Upper lobe of right lung (tissue), 1 donor: ENCODE data around the gene MAP3K21. TPM values are rescaled to one million over a fixed set of nuclear protein-coding genes. Genes with fewer than 3 reads are reported as not detected.
A peak's percentile ranks its signal among the peaks of the same experiment; 100 is the strongest.

ENCODE experiments used
- ATAC-seq: fragments of 200-7000 bp; cut with Tn5 transposase; one replicate; pipeline ENCODE4 v1.9.1; 2020; ENCODE audit warnings: mild to moderate bottlenecking, moderate library complexity
- DNase-seq: peaks from one replicate; pipeline ENCODE4 v3.0.0-alpha.2; 2020
- H3K27ac ChIP-seq: fragments of 200-600 bp; one replicate; pipeline ENCODE4 v1.8.0; 2022
- H3K27me3 ChIP-seq: fragments of 200-600 bp; one replicate; pipeline ENCODE4 v1.8.0; 2022; ENCODE audit warnings: mild to moderate bottlenecking
- H3K36me3 ChIP-seq: fragments of 200-600 bp; one replicate; pipeline ENCODE4 v1.8.0; 2022
- H3K4me1 ChIP-seq: fragments of 200-600 bp; one replicate; pipeline ENCODE4 v1.8.0; 2022
- H3K4me3 ChIP-seq: fragments of 200-600 bp; one replicate; pipeline ENCODE4 v1.8.0; 2022; ENCODE audit warnings: mild to moderate bottlenecking
- H3K9me3 ChIP-seq: fragments of 200-600 bp; one replicate; pipeline ENCODE4 v1.8.0; 2022
- CTCF ChIP-seq: fragments of 200-600 bp; IDR thresholded peaks from one replicate; pipeline ENCODE4 v1.8.0; 2022; ENCODE audit warnings: antibody characterized with exemption
- intact Hi-C: fragments of 100-400 bp; cut with DNase I; formaldehyde crosslinking; loops from one replicate; pipeline ENCODE4 v1.11.0; 2022
- total RNA-seq: library from RNA; stranded (reverse); fragmentation: NEBNext Ultra II Directional; extraction: Animal tissue kit (Norgen Biotek cat#: 25700); gene quantifications from one replicate; pipeline ENCODE4 v1.2.1, GENCODE V29; 2021
- donor health status: DM: no; HTN: yes; CAD: no; lungs with severe emphysema.

MAP3K21 gene
- total RNA-seq, 1 donor from 2014 or later = 9.1 TPM

DNA sequence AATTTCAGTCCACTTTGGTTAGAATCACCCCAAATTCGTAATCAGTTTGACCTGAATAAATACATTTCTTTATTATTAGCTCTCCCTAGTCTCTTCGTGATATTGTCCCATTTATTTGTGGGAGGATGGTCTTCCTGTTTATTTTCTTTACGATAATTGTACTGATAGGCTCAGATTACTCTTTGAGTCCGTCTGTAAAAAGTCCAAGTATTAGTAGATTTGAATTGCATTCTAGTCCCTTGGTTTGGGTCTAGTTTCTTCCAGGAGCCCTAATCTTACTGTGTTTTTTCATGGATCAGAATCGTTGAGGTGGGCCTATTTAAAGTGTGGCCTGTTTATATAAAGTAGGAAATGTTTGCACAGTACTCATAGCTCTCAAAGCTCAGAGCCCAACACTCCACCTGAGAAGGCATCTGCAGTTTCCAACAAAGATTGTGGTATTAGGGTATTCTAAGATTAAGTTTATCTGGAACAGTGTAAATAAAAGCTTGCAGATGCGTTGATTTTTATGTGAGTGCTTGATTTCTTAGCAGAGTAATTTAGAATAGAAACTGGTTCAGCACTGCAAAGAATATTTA, 33.1 kb downstream of the MAP3K21 start:
- H3K4me3 ChIP-seq = no peak overlapping the region
- H3K4me1 ChIP-seq = no peaks in the 10 kb centered on the region
- TF ChIP-seq CTCF = no peak
- no peaks in the 10 kb centered on the region for H3K27me3 ChIP-seq
- ATAC-seq (peak; percentile 44), DNase-seq (no peak)
- H3K36me3 ChIP-seq = no peaks in the 10 kb centered on the region
- intact Hi-C loops = no loop called here
- no peak overlapping the region for H3K27ac ChIP-seq
- no peaks in the 10 kb centered on the region for H3K9me3 ChIP-seq

GRCh38 chr1:233361876-233362275, 34.4 kb downstream of the MAP3K21 start:
- no peak overlapping the region for H3K27ac ChIP-seq
- H3K4me1 ChIP-seq = no peaks in the 10 kb centered on the region
- H3K36me3 ChIP-seq = no peaks in the 10 kb centered on the region
- DNase-seq (no peak), ATAC-seq (no peak)
- H3K27me3 ChIP-seq = no peaks in the 10 kb centered on the region
- intact Hi-C loops = no loop called here
- no peaks in the 10 kb centered on the region for H3K9me3 ChIP-seq
- no peak for TF ChIP-seq CTCF
- H3K4me3 ChIP-seq = no peak overlapping the region

DNA sequence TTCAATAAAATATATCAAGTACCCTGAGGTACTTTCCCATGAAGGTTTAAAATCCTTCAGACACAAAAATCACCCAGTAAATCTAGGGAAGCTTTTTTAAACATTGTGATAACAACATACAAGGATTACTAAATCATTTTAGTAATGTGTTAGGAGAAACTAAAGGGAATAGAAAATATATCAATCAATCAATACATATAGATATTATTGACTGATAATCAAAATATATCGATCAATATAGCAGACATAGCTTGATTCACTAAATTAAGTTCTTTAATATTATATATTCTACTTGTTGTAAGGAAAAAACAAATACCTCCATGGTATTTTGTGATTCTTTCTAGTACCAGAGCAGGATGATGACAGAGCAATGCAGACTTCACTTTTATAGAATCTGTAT, 35.2 kb downstream of the MAP3K21 start:
- no peaks in the 10 kb centered on the region for H3K36me3 ChIP-seq
- H3K27ac ChIP-seq = no peak overlapping the region
- no peaks in the 10 kb centered on the region for H3K9me3 ChIP-seq
- intact Hi-C loops = no loop called here
- ATAC-seq = no peak
- no peak for TF ChIP-seq CTCF
- no peaks in the 10 kb centered on the region for H3K27me3 ChIP-seq
- no peak overlapping the region for H3K4me3 ChIP-seq
- no peak for DNase-seq
- no peaks in the 10 kb centered on the region for H3K4me1 ChIP-seq

DNA sequence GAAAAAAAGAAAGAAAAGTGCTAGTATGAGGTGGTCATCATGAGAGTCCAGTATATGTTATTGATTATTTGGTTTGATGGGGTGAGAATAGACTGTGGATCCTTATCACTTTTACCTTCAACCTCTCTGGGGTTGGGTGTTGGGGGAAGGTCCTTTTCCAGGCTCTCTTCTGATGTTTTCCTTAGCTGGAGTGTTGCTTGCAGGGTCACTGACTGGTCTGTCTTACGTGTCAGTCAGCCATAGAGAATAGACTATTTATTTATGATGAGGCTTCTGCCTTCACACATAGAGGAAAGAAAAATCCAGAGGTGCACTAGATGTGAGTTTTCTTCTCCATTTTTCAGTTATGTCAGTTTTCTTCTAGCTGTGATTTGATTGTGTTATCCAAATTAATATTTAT, 36.5 kb downstream of the MAP3K21 start:
- no peak for ATAC-seq

GRCh38 chr1:233364695-233365539, 37.4 kb downstream of the MAP3K21 start:
- H3K27me3 ChIP-seq = no peaks in the 10 kb centered on the region
- H3K27ac ChIP-seq = no peak overlapping the region
- H3K4me3 ChIP-seq = no peak overlapping the region
- DNase-seq (no peak), ATAC-seq (peak; percentile 54)
- no peaks in the 10 kb centered on the region for H3K36me3 ChIP-seq
- intact Hi-C loops = no loop called here
- no peaks in the 10 kb centered on the region for H3K4me1 ChIP-seq
- peak; percentile 76 for TF ChIP-seq CTCF
- H3K9me3 ChIP-seq = no peaks in the 10 kb centered on the region

More for the DNA sequence above, 36.5 kb downstream of the MAP3K21 start:
- H3K27ac ChIP-seq = no peak overlapping the region
- no peaks in the 10 kb centered on the region for H3K27me3 ChIP-seq
- H3K4me3 ChIP-seq = no peak overlapping the region
- no peak for DNase-seq
- H3K36me3 ChIP-seq = no peaks in the 10 kb centered on the region
- TF ChIP-seq CTCF = no peak
- no peaks in the 10 kb centered on the region for H3K9me3 ChIP-seq
- intact Hi-C loops = no loop called here
- no peaks in the 10 kb centered on the region for H3K4me1 ChIP-seq
